GM12864 (cell line): Measurements from ENCODE around the gene KDM4C.

Experiments used
- DNase-seq: peaks from one replicate; pipeline ENCODE4 v3.0.0-alpha.2; 2011; ENCODE audit warnings: low read depth
- H3K4me3 ChIP-seq: 2 replicates; pipeline ENCODE4 v1.5.1; 2011; ENCODE audit warnings: mild to moderate bottlenecking, low read depth, low read length, control low read depth
- TF ChIP-seq, protein P1 (sequence below): IDR thresholded peaks from 2 replicates; pipeline ENCODE4 v1.5.1; 2011; ENCODE audit warnings: low read depth, mild to moderate bottlenecking, moderate library complexity, low read length, control low read depth, inconsistent platforms; ENCODE audit errors: missing control alignments

Gene KDM4C

GRCh38 chr9:7033076-7034045 lies 275.6 kb downstream of the KDM4C start:
- DNase-seq: no peak
- no peak overlapping the region for H3K4me3 ChIP-seq
- TF ChIP-seq, protein P1, sequence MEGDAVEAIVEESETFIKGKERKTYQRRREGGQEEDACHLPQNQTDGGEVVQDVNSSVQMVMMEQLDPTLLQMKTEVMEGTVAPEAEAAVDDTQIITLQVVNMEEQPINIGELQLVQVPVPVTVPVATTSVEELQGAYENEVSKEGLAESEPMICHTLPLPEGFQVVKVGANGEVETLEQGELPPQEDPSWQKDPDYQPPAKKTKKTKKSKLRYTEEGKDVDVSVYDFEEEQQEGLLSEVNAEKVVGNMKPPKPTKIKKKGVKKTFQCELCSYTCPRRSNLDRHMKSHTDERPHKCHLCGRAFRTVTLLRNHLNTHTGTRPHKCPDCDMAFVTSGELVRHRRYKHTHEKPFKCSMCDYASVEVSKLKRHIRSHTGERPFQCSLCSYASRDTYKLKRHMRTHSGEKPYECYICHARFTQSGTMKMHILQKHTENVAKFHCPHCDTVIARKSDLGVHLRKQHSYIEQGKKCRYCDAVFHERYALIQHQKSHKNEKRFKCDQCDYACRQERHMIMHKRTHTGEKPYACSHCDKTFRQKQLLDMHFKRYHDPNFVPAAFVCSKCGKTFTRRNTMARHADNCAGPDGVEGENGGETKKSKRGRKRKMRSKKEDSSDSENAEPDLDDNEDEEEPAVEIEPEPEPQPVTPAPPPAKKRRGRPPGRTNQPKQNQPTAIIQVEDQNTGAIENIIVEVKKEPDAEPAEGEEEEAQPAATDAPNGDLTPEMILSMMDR: no peak

DNA sequence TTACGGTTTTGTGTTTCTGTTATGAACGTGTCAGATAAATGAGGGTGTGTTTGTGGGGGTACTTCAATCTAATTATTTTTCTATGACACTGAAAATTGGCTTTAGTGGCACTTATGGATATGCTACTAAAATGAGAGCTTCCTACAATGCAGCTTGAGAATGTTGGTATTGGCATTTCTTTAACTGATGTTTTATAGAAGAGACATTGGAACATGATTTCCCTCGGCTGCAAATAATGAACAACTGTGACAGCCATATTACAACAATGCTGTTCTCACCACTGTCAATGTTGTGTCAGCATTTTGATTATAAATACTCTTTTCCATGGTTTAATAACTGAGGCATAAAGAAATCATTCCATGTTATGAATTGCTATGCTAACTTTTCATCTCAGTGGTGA lies 279.4 kb downstream of the KDM4C start:
- DNase-seq: no peak
- TF ChIP-seq, protein P1: no peak

GRCh38 chr9:7042124-7042523 lies 284.4 kb downstream of the KDM4C start:
- TF ChIP-seq, protein P1: no peak
- H3K4me3 ChIP-seq: no peak overlapping the region
- no peak for DNase-seq

More for the DNA sequence above, 279.4 kb downstream of the KDM4C start:
- H3K4me3 ChIP-seq: no peak overlapping the region

DNA sequence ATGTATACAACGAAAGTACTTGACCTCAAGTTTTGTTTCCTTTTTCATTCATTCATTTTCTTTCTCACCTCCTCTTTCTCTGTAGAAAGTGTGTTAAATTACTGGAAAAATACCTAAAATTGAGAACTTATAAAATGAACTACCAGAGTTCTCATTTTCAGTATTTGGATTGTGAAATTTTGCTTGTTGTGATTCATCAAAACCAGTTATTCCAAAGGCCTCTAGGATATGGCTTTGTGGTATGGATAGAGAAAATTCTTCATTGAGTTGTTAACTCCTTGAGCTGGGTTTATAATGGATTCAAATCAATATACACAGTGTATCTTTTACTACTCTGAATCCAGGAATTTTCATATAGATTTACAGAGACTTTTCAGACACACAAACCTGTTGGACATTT lies 287.6 kb downstream of the KDM4C start:
- TF ChIP-seq, protein P1: no peak
- H3K4me3 ChIP-seq: no peak overlapping the region

DNA sequence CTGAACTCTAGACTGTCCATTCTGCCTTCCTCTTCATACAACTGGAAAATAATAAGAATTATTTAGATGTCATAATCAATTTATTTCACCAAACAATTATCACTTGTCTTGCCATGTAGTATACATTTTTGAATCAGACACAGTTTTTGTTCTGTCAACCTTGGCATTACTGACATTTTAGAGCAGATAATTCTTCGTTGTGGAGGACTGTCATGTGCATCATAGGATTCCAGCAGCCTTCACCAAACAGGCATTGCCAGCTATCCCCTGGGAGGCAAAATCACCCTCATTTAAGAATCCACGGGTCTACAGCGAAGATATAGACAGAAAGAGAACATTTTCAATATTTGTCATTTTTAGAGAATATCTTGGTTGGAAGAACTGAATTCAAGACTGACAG lies 293.9 kb downstream of the KDM4C start:
- TF ChIP-seq, protein P1: no peak
- DNase-seq: no peak
- H3K4me3 ChIP-seq: no peak overlapping the region

More for the DNA sequence above, 287.6 kb downstream of the KDM4C start:
- no peak for DNase-seq

DNA sequence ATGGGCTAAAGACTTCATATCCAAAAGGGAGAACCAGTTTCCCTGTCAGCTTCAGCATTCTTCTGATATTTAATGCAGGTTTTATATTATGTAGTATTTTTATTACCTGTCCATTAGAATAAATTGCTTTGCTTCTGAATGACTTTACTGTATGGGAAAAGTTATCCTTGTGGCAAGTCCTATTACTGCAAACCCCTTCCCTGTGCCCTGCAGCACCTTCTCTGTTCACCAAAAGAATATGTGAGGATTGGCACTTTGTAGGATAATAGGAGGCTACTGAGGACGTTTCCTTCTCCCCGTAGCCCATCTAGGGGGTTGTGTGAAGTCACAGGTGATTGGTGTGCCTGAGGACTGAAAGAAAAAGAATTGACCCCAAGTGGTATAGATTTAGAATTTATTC lies 296.1 kb downstream of the KDM4C start:
- TF ChIP-seq, protein P1: no peak
- no peak overlapping the region for H3K4me3 ChIP-seq
- no peak for DNase-seq
